NCI-H2171 treated with DMSO at 0.1 percent for 48 hours (cell line): ENCODE data around the gene MFSD2B.

Experiments
- DNase-seq: peaks from one replicate; lab custom pipeline; 2025; lab: John Stamatoyannopoulos, UW

Gene MFSD2B

DNA sequence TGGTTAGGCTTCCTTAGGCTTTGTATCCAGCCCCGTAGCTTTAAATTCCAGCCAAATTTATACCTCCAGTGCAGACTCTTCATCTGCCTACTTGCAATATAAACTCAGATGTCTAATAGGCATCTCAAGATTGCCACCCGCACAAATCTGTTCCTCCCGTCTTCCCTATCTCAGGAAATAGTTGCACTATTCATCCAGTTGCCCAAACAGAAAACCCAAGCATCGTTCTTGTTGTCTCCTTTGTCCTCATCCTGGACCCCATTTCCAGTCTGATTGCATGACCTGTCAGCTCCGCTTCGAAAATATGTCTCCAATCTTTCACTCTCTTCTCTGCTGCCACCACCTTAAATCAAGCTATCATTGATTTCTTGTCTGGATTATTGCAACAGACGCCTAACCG is 41.9 kb downstream of the MFSD2B start:
- DNase-seq: no peak

DNA sequence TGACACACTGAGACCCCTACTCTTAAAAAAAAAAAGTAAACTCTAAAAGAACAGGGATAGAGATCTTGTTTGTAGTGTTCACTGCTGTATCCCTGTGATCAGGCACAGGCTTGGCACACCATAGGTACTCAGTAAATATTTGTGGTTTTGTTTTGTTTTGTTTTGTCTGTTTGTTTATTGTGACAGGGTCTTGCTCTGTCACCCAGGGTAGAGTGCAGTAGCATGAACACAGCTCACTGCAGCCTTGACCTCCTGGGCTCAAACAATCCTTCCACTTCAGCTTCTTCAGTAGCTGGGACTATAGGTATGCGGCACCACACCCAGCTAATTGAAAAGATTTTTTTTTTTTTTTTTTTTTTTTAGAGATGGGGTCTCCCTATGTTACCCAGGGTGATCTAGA is 43.1 kb downstream of the MFSD2B start:
- DNase-seq: no peak

DNA sequence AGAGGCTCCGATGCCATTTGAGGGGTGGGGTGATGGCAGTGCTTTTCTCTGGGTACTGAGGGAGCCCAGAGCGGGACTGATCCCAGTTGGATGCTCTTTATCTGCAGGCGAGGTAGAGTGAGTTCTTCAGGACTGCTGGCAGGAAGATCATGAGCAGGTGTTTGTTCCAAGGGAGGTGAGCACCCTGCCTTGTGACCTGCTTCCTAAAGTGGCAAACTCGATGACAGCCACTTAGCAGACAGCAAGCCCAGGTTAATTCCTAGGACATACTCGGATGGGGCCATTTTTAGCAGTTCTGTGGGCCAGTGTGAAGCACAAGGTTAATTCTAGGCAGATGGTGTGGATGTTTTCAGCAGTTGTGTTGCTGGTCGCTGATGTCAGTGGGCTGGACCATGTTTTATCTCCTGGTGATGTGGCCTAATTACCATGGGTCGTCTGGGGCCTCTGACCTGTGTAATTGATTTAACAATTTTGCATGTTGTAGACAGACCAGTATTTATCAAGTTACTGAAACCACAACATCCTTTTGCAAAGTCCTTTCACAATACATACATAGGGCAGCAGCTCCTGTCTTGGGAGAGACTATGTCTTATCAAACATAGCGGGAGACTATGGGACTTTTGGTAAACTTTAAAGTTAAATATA is 44.6 kb downstream of the MFSD2B start:
- no peak for DNase-seq

DNA sequence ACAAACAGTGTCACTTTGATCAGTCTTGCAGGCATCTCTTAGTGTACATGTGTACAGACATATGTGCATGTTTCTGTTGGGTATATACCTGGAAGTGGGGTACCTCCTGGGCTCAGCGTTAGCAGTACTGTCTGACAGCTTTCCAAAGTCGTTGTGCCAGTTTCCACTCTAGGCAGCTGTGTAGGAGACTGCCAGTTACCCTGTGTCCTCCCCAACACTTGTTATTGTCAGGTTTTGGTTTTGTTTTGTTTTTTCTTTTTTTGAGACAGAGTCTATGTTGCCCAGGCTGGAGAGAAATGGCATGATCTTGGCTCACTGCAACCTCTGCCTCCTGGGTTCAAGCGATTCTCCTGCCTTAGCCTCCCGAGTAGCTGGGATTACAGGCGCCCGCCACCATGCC is 45.9 kb downstream of the MFSD2B start:
- DNase-seq: no peak

DNA sequence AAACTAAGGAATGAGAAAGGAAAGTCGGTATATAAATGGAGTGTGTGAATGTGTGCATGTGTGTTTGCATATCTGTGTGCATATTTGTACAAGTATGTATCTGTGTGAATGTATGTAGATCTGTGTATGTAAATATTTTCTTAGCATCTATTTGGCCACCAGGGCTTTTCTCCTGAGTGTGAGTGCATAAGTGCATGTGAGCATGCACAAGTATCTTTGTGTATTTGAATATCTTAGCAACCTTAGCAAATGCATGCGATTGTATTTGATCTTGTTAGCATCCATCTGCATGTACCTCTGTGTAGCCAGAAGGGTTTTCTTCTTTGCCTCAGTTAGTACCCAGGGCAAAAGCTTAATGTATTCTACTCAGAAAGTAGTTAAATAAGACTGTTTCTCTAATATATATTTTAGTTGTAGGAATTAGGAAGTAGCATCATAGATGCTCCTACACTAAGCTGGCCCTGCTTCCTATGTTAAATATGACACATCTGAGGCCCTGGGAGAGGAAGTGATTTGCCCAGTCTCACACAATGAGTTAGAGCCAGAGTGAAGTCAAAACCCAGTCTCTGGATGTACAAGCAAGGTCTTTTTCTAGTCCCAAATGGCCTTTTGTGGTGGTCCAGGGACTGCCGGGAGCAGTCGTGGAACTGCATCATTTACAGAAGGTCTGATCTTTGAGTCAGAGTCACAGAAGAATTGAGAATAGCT is 48.8 kb downstream of the MFSD2B start:
- no peak for DNase-seq

DNA sequence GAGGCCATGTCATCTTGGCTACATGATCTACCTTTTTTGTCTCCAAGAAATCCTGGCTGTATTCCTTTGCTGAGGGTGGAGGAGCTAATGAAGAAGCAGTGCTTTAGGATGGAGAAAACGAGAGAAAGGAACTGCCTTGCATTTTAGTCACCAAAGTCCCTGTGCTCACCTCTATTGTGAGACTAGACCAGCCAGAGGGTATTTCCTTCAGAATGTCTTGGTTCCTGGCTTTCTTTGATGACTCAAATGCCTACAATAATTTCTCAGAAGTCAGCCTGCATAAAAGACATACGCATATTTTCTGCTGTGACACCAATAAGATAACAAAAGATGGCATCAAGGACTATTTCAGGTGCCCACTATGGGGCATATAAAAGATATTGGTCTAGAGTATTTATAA is 55.5 kb downstream of the MFSD2B start:
- DNase-seq: no peak

DNA sequence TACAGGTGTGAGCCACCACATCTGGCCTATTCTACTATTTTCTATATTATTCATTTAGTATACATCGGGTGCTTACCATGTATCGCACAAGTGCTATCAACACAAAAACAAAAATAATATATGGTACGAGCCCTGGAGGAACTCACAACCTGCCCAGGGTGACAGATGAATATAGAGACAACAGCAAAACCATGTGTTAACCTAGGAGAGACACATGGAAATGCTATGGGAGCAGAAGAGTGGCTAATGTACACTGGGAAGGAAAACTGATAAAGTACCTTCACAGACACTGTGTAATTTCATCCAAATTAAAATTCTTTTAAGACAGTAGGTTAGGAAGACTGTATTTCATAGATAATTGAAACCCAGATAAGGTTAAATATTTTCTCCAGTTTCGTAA is 62.4 kb downstream of the MFSD2B start:
- DNase-seq: no peak

DNA sequence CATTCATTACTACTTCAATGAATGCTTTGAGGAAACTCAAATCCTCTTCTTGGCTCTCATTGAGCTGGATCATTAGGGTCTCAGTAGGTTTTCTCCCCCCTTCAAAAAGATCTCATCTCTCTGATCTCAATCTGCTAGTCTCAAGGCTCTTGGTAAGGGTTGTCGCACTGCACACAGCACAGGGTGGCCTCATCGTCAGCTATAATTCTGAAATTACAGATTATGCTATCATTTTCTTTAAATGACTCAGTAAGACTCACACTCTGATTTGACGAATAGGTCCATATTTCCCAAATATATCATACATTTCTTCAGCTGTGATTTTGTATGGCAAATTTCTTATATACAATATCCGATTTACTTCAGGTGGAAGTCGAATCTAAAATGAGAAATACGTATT is 63.9 kb downstream of the MFSD2B start:
- no peak for DNase-seq

DNA sequence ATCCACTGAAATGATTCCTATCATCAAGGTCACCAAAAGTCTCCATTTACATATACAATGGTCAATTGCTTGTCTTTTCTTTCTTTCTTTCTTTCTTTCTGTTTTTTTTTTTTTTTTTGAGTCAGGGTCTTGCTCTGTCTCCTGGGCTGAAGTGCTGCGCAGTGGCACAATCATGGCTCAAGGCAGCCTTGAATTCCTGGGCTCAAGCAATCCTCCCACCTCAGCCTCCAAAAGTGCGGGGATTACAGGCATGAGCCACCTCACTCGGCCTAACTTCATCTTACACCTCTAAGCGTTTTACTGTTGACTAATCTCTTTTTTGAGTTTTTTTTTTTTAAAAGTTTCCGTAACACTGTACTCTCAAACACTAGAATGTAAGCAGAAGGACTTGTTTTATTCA is 65.4 kb downstream of the MFSD2B start:
- DNase-seq: no peak
